Measurements from ENCODE around the gene DCC. TPM values are rescaled to one million over a fixed set of nuclear protein-coding genes. Genes with fewer than 3 reads are reported as not detected.

DCC gene
- total RNA-seq, 1 donor from 2014 or later = 1.0 TPM

DNA sequence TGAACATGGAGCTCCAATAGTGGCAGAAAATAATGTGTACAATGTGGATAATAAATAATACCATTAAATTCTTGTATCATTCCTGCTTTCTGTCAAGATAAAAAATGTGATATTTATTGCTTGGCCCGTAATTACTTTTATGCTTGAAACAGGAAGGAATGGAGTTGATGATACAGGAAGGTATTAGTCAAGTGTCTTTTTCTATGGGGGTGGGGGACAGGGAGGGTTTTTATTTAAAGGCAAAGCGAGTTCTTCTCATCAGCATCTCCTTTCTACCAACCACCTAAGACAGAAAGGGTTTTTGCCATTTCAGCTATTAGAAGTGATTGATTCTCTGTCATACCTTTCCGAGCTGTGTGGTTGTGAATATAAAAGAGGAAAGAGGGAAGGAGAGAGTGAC lies 135.3 kb downstream of the DCC start:
- Mint-ChIP-seq H3K9me3 (peaks cover 5% of the 10 kb centered on the region), H3K27ac (no peak overlapping the region), H3K27me3 (ENCODE audit: low read depth) (peaks cover 41% of the 10 kb centered on the region), H3K36me3 (no peaks in the 10 kb centered on the region), H3K4me1 (peaks cover 1% of the 10 kb centered on the region), H3K4me3 (no peak overlapping the region)
- TF ChIP-seq, protein P1, sequence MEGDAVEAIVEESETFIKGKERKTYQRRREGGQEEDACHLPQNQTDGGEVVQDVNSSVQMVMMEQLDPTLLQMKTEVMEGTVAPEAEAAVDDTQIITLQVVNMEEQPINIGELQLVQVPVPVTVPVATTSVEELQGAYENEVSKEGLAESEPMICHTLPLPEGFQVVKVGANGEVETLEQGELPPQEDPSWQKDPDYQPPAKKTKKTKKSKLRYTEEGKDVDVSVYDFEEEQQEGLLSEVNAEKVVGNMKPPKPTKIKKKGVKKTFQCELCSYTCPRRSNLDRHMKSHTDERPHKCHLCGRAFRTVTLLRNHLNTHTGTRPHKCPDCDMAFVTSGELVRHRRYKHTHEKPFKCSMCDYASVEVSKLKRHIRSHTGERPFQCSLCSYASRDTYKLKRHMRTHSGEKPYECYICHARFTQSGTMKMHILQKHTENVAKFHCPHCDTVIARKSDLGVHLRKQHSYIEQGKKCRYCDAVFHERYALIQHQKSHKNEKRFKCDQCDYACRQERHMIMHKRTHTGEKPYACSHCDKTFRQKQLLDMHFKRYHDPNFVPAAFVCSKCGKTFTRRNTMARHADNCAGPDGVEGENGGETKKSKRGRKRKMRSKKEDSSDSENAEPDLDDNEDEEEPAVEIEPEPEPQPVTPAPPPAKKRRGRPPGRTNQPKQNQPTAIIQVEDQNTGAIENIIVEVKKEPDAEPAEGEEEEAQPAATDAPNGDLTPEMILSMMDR (IDR thresholded peaks at IDR 0.05; ENCODE audit: unreplicated experiment) = no peak
- DNase-seq (ENCODE audit: low spot score in 2 of 2, unreplicated experiment in 2 of 2) = no peak

DNA sequence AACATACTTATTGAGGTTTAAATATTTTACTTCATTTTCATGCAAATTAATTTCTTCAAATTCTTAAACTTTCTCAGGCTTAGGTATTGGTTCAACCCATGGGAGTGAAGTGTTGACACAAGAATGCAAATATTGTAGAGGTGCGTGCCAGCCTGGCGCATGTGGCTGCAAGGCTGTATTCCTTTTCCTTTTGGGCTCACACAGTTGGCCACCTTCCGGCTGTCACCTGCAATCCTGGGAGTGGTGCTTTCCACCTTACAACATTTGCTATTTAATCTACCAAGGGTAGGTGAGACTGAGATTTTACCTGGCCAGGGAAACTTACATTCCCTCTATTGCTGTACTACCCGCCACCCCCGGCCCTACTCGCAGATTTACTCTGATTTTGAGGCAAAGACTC lies 141.1 kb downstream of the DCC start:
- no peak overlapping the region for H3K4me3 Mint-ChIP-seq
- DNase-seq (ENCODE audit: low spot score in 2 of 2, unreplicated experiment in 2 of 2) = no peak
- H3K4me1 Mint-ChIP-seq = no peaks in the 10 kb centered on the region
- H3K36me3 Mint-ChIP-seq = no peaks in the 10 kb centered on the region
- peaks cover 48% of the 10 kb centered on the region for H3K27me3 Mint-ChIP-seq (ENCODE audit: low read depth)
- TF ChIP-seq, protein P1 (IDR thresholded peaks at IDR 0.05; ENCODE audit: unreplicated experiment) = no peak
- no peak overlapping the region for H3K27ac Mint-ChIP-seq
- H3K9me3 Mint-ChIP-seq = peaks cover 5% of the 10 kb centered on the region

DNA sequence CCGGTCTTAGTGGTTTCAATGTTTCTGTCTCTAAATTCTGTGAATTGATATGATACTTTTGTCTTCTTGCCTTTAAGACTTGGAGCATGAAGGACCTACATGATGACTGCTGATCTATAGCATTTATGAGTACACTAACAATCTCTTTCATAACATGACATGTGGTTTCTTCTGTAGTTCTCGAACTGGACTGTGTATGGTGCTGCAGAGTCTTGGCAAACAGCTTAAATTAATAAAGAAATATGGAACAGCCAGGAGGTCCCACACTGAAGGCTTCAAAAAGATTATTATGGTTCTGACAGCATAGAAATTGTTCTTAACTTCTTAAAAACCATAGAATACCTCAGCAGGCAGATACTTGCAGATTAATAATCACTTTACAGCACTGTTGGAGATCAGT lies 145.0 kb downstream of the DCC start:
- Mint-ChIP-seq H3K4me1 (no peaks in the 10 kb centered on the region), H3K36me3 (no peaks in the 10 kb centered on the region), H3K4me3 (no peak overlapping the region), H3K27ac (no peak overlapping the region), H3K9me3 (no peaks in the 10 kb centered on the region), H3K27me3 (ENCODE audit: low read depth) (peaks cover 59% of the 10 kb centered on the region)
- TF ChIP-seq, protein P1 (IDR thresholded peaks at IDR 0.05; ENCODE audit: unreplicated experiment) = no peak
- DNase-seq (ENCODE audit: low spot score in 2 of 2, unreplicated experiment in 2 of 2) = no peak

DNA sequence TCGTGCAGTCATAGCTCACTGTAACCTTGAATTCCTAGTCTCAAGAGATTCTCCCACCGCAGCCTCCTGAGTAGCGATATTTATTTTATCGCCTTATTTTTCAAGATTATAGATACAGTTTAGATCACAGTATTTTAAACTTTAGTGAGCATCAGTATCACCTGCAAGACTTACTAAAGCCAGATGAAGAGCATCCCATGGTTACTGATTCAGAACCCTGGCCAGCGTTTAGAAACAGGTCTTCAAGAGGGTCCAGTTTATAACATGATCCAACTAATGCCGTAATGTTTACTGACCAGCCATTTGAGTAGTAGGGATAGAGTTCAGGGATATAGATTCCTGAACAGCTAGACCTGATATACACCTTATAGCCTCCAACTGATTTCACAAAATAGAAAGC lies 146.1 kb downstream of the DCC start:
- Mint-ChIP-seq H3K9me3 (no peaks in the 10 kb centered on the region), H3K27me3 (ENCODE audit: low read depth) (peaks cover 59% of the 10 kb centered on the region), H3K27ac (no peak overlapping the region), H3K4me1 (no peaks in the 10 kb centered on the region), H3K36me3 (no peaks in the 10 kb centered on the region), H3K4me3 (no peak overlapping the region)
- TF ChIP-seq, protein P1 (IDR thresholded peaks at IDR 0.05; ENCODE audit: unreplicated experiment) = no peak
- DNase-seq (ENCODE audit: low spot score in 2 of 2, unreplicated experiment in 2 of 2) = no peak

DNA sequence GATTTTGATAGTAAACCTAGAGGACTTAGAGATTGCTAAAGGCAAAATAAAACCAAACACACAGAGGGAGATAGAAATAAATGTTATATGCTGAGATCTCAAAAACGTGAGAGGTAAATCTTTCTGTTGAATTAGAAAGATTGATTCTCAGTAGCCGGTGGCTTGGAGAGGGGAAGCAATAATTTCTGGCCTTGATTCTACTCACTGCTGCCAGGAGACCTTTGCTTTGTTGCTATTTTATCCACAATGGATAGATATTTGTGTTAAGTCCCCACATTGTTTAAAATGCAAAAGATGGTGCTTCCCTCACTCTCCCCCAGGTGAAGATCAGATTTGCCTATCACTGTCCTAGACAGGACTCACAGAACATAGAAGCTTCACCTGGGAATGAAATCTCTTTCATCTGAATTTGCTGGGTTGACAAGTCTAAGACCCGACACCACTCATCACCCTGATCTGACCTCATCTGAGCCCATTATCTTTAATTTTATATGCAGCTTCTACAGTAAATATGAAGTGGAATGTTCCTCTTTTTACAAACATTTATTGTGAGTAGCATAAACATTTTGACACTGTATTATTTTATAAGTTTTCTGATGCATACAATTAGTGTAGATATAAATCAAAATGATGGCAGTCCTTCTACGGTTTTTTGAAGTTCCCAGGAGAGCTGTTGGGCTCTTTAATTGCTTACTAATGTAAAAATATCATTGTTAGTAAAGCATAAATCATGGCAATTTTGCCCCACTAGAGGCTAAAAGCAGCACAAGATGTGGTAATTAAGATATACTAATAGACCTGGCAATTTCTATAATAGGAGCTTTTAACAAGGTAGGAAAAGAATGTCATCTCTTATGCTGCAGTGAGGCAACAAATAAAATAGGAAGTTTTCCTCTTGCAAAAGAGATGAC lies 149.7 kb downstream of the DCC start:
- Mint-ChIP-seq H3K9me3 (peaks cover 12% of the 10 kb centered on the region), H3K27me3 (ENCODE audit: low read depth) (peaks cover 36% of the 10 kb centered on the region), H3K36me3 (no peaks in the 10 kb centered on the region), H3K4me3 (no peak overlapping the region), H3K4me1 (no peaks in the 10 kb centered on the region), H3K27ac (no peak overlapping the region)
- TF ChIP-seq, protein P1 (IDR thresholded peaks at IDR 0.05; ENCODE audit: unreplicated experiment) = no peak
- DNase-seq (ENCODE audit: low spot score in 2 of 2, unreplicated experiment in 2 of 2) = no peak
